Parietal lobe (tissue), 2 donors: Measurements from ENCODE around the gene DCUN1D2. TPM values are rescaled to one million over a fixed set of nuclear protein-coding genes. Genes with fewer than 3 reads are reported as not detected.

Experiments used
- small RNA-seq: library from RNA; depleted of rRNA; stranded (forward); fragments of <200 nt; gene quantifications from one replicate; pipeline ENCODE3, GENCODE V24; 2014; ENCODE audit warnings: low replicate concordance
- total RNA-seq: library from RNA; depleted of rRNA; stranded (reverse); fragments of >200 nt; gene quantifications from one replicate; pipeline ENCODE4 v1.2.3, GENCODE V29; 2014

Gene DCUN1D2
- total RNA-seq = 40.4 TPM

GRCh38 chr13:113490496-113491417 is at the start of gene DCUN1D2:
TSS of gene DCUN1D2 (minus strand) at chr13:113490711. CDS start at chr13:113490669, 42 bp downstream.

GRCh38 chr13:113452942-113453901 is 37.3 kb downstream of the DCUN1D2 start, which contains the start of gene ADPRHL1:
TSS of gene ADPRHL1 (minus strand) at chr13:113453488. CDS start at chr13:113453437, 51 bp downstream.

Small RNA genes within 50 kb of the gene (small RNA-seq; reads per million reads assigned to genes)
- 0.37 reads per million, percentile 24 among the genes with 10 or more reads in this experiment for gene RNU1-16P

Other genes with a start within 250 kb of the DCUN1D2 start
- gene LAMP1, start 193.5 kb downstream of the DCUN1D2 start, total RNA-seq = 47.0 TPM
- gene GRTP1, start 126.6 kb downstream of the DCUN1D2 start, total RNA-seq = 2.5 TPM
- gene ADPRHL1, start 37.2 kb downstream of the DCUN1D2 start, total RNA-seq = 1.6 TPM
- gene TFDP1, start 94.0 kb upstream of the DCUN1D2 start, total RNA-seq = 34.4 TPM
- gene ATP4B, start 167.5 kb upstream of the DCUN1D2 start, total RNA-seq = not detected
- gene GRK1, start 176.5 kb upstream of the DCUN1D2 start, total RNA-seq = 1.3 TPM